Lung (tissue), 12 donors: ENCODE data around the gene CENPU. TPM values are rescaled to one million over a fixed set of nuclear protein-coding genes. Genes with fewer than 3 reads are reported as not detected.

Source experiments
- ATAC-seq: fragments of 200-7000 bp; cut with Tn5 transposase; one replicate; pipeline ENCODE4 v1.9.1; 2020; ENCODE audit warnings: moderate number of reproducible peaks; ENCODE audit not compliant: insufficient read depth, low FRiP score
- DNase-seq, 3 donors: peaks; one replicate each; pipeline ENCODE4 v3.0.0-alpha.2; 2013 to 2017
- H3K27ac ChIP-seq, 2 donors: one replicate each; pipeline ENCODE4 v1.5.1; 2013; ENCODE audit warnings: mild to moderate bottlenecking in 2 of 2, moderate library complexity in 2 of 2, control low read depth in 1 of 2, inconsistent platforms in 1 of 2, low read depth in 1 of 2, low read length in 1 of 2
- H3K27me3 ChIP-seq, 3 donors: one replicate each; pipeline ENCODE4 v1.5.1; 2013; ENCODE audit warnings: low read length in 2 of 3; ENCODE audit not compliant: control insufficient read depth in 3 of 3, insufficient read depth in 3 of 3
- H3K36me3 ChIP-seq, 4 donors: one replicate each; pipeline ENCODE4 v1.5.1; 2013; ENCODE audit warnings: low read length in 4 of 4, mild to moderate bottlenecking in 1 of 4, moderate library complexity in 1 of 4; ENCODE audit not compliant: control insufficient read depth in 4 of 4, insufficient read depth in 4 of 4
- H3K4me1 ChIP-seq, 5 donors: one replicate each; pipeline ENCODE4 v1.5.1; 2013; ENCODE audit warnings: low read length in 5 of 5, mild to moderate bottlenecking in 2 of 5, moderate library complexity in 1 of 5; ENCODE audit not compliant: control insufficient read depth in 5 of 5, insufficient read depth in 5 of 5
- H3K4me3 ChIP-seq: one replicate; pipeline ENCODE4 v1.5.1; 2013; ENCODE audit warnings: mild to moderate bottlenecking, control low read depth, moderate library complexity
- H3K9ac ChIP-seq, 2 donors: one replicate each; pipeline ENCODE4 v1.5.1; 2013; ENCODE audit warnings: low read length in 2 of 2, control low read depth in 1 of 2; ENCODE audit not compliant: insufficient read depth in 1 of 2
- H3K9me3 ChIP-seq, 4 donors: one replicate each; pipeline ENCODE4 v1.5.1; 2013; ENCODE audit warnings: low read length in 3 of 4, mild to moderate bottlenecking in 1 of 4, moderate library complexity in 1 of 4; ENCODE audit not compliant: control insufficient read depth in 4 of 4, insufficient read depth in 3 of 4
- WGBS, 2 donors: extraction: QIAGEN DNeasy Blood & Tissue Kit; methylation state at CpG; one replicate each; pipeline ENCODE4 v1.1.7; 2013; 5-methylcytosine and 5-hydroxymethylcytosine counted together
- polyA plus RNA-seq, 2 donors: library from polyadenylated mRNA; stranded (reverse); fragments of 200-250 nt; gene quantifications; one replicate each; pipeline ENCODE4 v1.2.1, GENCODE V29; 2013
- total RNA-seq, 2 donors: library from RNA; depleted of rRNA in 1 of 2; stranded (reverse); fragments of >200 nt in 1 of 2; gene quantifications; one replicate each; pipeline ENCODE4 v1.2.1, GENCODE V29; 2014 to 2021
- TF ChIP-seq, protein P1 (sequence below): IDR thresholded peaks from 2 replicates; pipeline ENCODE4 v1.5.1; 2012; ENCODE audit warnings: mild to moderate bottlenecking; ENCODE audit errors: control extremely low read depth, extremely low read depth
- donor health status: control.
- donor health status: control.
- donor health status: Bipolar disorder and iron deficiency.
- donor health status: healthy.
- donor health status: DM: yes; HTN: yes; CAD: no.

CENPU gene
- total and polyA plus RNA-seq, 4 donors, result 2.1 to 11.7 (median 6.1) TPM

DNA sequence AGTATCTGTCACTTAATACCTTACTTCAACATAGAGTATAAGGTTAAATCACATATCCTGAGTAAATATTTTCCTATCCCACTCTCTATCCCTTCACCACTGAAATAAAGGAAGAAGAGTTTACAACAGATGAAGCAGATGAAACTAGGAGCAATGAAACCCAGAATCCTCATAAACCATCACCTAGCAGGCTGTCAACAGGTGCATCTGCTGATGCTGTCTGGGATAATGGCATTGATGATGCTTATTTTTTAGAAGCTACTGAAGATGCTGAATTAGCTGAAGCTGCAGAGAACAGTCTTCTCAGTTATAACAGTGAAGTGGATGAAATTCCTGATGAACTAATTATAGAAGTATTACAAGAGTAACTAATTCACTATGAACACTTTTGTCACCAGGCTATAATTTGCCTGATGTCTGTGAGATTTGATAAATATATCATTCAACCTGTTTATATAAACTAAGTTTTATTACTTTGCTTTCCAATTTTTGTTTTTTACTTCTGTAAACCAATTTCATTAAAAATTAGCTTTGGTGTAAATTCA is 39.4 kb downstream of the CENPU start:
- TF ChIP-seq, protein P1, sequence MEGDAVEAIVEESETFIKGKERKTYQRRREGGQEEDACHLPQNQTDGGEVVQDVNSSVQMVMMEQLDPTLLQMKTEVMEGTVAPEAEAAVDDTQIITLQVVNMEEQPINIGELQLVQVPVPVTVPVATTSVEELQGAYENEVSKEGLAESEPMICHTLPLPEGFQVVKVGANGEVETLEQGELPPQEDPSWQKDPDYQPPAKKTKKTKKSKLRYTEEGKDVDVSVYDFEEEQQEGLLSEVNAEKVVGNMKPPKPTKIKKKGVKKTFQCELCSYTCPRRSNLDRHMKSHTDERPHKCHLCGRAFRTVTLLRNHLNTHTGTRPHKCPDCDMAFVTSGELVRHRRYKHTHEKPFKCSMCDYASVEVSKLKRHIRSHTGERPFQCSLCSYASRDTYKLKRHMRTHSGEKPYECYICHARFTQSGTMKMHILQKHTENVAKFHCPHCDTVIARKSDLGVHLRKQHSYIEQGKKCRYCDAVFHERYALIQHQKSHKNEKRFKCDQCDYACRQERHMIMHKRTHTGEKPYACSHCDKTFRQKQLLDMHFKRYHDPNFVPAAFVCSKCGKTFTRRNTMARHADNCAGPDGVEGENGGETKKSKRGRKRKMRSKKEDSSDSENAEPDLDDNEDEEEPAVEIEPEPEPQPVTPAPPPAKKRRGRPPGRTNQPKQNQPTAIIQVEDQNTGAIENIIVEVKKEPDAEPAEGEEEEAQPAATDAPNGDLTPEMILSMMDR, result no peak
- no peak for DNase-seq
- ATAC-seq, result no peak
- Histone ChIP-seq H3K9me3 (no peaks in the 10 kb centered on the region), H3K27ac (no peak overlapping the region), H3K4me3 (no peak overlapping the region), H3K4me1 (no peaks in the 10 kb centered on the region), H3K36me3 (peaks cover 0 to 15% (median 3%) of the 10 kb centered on the region in 4 donors), H3K27me3 (no peaks in the 10 kb centered on the region), H3K9ac (no peak overlapping the region)

- WGBS, 2 donors, result 89 to 90% methylated on average over 5 of the region's 5 CpGs
- Histone ChIP-seq H3K9me3 (no peaks in the 10 kb centered on the region), H3K4me3 (no peak overlapping the region), H3K4me1 (peaks cover 0 to under 1% (median 0%) of the 10 kb centered on the region in 5 donors), H3K27ac (no peak overlapping the region), H3K9ac (no peak overlapping the region), H3K36me3 (peaks cover 0 to 15% (median 3%) of the 10 kb centered on the region in 4 donors), H3K27me3 (no peaks in the 10 kb centered on the region)
- TF ChIP-seq, protein P1, result no peak
- DNase-seq (peak in 2 of 3 donors; percentile 11 to 31), ATAC-seq (no peak)
Observed at GRCh38 chr4:184693056-184693455, 40.8 kb downstream of the CENPU start.

DNA sequence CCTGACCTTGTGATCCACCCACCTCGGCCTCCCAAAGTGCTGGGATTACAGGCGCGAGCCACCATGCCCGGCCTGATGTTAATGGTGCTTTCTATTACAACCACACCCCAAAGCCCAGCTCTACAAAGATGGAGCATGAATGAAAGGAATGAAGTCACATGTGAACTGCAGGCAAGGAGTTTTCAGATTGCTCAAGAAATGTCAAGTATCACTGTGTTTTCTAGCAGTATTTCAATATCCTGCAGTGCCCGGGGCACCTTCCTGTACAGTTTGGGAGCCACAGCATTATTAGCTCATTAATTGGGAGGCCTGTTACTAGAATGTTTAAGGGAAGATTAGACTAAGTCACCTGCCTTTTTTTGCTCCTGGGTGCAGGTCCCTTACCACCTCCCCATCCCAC is 44.2 kb downstream of the CENPU start:
- Histone ChIP-seq H3K9me3 (no peaks in the 10 kb centered on the region), H3K27me3 (no peaks in the 10 kb centered on the region), H3K4me1 (peaks cover 0 to 3% (median 0%) of the 10 kb centered on the region in 5 donors), H3K27ac (no peak overlapping the region), H3K4me3 (no peak overlapping the region), H3K36me3 (peaks cover 2 to 10% (median 4%) of the 10 kb centered on the region in 4 donors), H3K9ac (no peak overlapping the region)
- WGBS, 2 donors, result 56 to 64% methylated on average over 5 of the region's 5 CpGs
- TF ChIP-seq, protein P1, result no peak
- no peak for ATAC-seq
- DNase-seq, result no peak

DNA sequence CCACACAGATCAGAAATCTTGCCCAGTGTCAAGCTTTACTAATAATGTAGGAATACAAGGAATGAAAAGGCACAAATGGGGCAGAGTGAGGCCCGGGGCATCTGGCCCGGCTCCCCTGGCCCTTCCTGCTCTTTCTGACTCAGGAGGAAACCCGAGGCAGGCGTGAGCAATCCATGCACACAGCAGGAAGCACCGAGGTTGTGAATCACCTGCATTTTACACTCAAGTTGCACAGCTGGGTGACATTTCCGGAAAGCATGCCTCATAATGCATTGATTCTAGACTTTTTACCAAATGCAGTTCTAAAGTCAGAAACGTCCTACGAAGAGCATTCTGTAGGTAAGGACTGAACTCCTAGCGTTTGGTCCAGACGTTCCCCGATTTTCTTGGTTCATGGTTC is 45.4 kb downstream of the CENPU start:
- TF ChIP-seq, protein P1, result no peak
- peaks cover 0 to 5% (median 2%) of the 10 kb centered on the region in 4 donors for H3K36me3 ChIP-seq
- H3K27ac ChIP-seq, result no peak overlapping the region
- H3K4me1 ChIP-seq, result peaks cover 0 to 3% (median 0%) of the 10 kb centered on the region in 5 donors
- H3K4me3 ChIP-seq, result no peak overlapping the region
- 65 to 74% methylated on average over 11 of the region's 11 CpGs for WGBS, 2 donors
- DNase-seq (no peak), ATAC-seq (no peak)
- H3K9ac ChIP-seq, result no peak overlapping the region
- no peaks in the 10 kb centered on the region for H3K27me3 ChIP-seq
- no peaks in the 10 kb centered on the region for H3K9me3 ChIP-seq
